Cardiac fibroblast (primary cell): ENCODE measurements around the gene MEGF8.

Experiments
- DNase-seq, 2 donors: peaks; one replicate each; pipeline versions ENCODE4 v3.0.0 to v3.0.0-alpha.2; 2010; ENCODE audit warnings: low read depth in 2 of 2
- H3K4me3 ChIP-seq, 2 donors: replicated peaks in 1 of 2; 1 replicate in 1 of 2; 2 replicates in 1 of 2; pipeline ENCODE4 v1.5.1; 2011; ENCODE audit warnings: low read depth in 2 of 2, low read length in 2 of 2, mild to moderate bottlenecking in 2 of 2, moderate library complexity in 1 of 2
- TF ChIP-seq, protein P1 (sequence below): IDR thresholded peaks from one replicate; pipeline ENCODE4 v1.5.1; 2011; ENCODE audit warnings: low read depth, mild to moderate bottlenecking, low read length, inconsistent platforms

Gene MEGF8

DNA sequence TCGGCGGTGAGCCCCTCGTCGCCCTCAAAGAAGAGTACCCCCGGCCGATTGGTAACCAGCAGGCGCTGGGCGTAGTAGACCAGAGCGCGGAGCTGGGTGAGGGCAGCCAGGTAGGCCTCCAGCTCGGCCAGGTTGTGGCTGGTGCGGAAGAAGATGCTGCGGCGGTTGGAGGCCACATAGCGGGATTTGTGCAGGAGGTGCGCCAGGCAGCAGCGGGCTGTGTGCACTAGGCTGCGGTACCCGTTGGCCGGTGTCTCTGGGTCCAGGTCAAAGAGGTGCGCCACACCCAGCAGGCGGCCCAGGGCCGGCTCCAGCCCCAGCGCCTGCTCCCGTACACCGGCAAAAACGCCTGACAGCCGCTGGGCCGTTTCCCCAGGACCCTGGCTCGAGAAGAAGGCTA lies 84.9 kb downstream of the MEGF8 start:
- DNase-seq: no peak
- H3K4me3 ChIP-seq: no peak overlapping the region
- TF ChIP-seq, protein P1, sequence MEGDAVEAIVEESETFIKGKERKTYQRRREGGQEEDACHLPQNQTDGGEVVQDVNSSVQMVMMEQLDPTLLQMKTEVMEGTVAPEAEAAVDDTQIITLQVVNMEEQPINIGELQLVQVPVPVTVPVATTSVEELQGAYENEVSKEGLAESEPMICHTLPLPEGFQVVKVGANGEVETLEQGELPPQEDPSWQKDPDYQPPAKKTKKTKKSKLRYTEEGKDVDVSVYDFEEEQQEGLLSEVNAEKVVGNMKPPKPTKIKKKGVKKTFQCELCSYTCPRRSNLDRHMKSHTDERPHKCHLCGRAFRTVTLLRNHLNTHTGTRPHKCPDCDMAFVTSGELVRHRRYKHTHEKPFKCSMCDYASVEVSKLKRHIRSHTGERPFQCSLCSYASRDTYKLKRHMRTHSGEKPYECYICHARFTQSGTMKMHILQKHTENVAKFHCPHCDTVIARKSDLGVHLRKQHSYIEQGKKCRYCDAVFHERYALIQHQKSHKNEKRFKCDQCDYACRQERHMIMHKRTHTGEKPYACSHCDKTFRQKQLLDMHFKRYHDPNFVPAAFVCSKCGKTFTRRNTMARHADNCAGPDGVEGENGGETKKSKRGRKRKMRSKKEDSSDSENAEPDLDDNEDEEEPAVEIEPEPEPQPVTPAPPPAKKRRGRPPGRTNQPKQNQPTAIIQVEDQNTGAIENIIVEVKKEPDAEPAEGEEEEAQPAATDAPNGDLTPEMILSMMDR: no peak

- no peak for DNase-seq
- TF ChIP-seq, protein P1: no peak
- no peak overlapping the region for H3K4me3 ChIP-seq
Measured at GRCh38 chr19:42411581-42412178, 86.2 kb downstream of the MEGF8 start.

- no peak for DNase-seq
- TF ChIP-seq, protein P1: no peak
- H3K4me3 ChIP-seq: no peak overlapping the region
Measured at GRCh38 chr19:42412227-42412626, 86.8 kb downstream of the MEGF8 start.

GRCh38 chr19:42412661-42413076 lies 87.2 kb downstream of the MEGF8 start:
- H3K4me3 ChIP-seq: no peak overlapping the region
- TF ChIP-seq, protein P1: no peak
- DNase-seq: no peak

GRCh38 chr19:42419309-42419708 lies 93.9 kb downstream of the MEGF8 start:
- DNase-seq: no peak
- TF ChIP-seq, protein P1: no peak
- no peak overlapping the region for H3K4me3 ChIP-seq

GRCh38 chr19:42420055-42420544 lies 94.7 kb downstream of the MEGF8 start:
- TF ChIP-seq, protein P1: peak; percentile 75
- DNase-seq: peak; percentile 52 to 63
- no peak overlapping the region for H3K4me3 ChIP-seq

- no peak for DNase-seq
- TF ChIP-seq, protein P1: no peak
- no peak overlapping the region for H3K4me3 ChIP-seq
Measured at GRCh38 chr19:42421101-42421500, 95.7 kb downstream of the MEGF8 start.
